Measurements from ENCODE around the gene MAP4K4.

- no peak for TF ChIP-seq CTCF (IDR thresholded peaks at IDR 0.05)
- TF ChIP-seq POLR2A (IDR thresholded peaks at IDR 0.05) = no peak
These were observed 161.4 kb downstream of the MAP4K4 start for GRCh38 chr2:101858910-101859309.

Data from suprapubic skin (tissue), 3 donors.